ENCODE measurements around the gene AGPAT2. TPM values are rescaled to one million over a fixed set of nuclear protein-coding genes. Genes with fewer than 3 reads are reported as not detected.
A peak's percentile ranks its signal among the peaks of the same experiment; 100 is the strongest.

Gene AGPAT2
- total RNA-seq, 2 donors from 2014 or later: 7.7 to 8.5 TPM

DNA sequence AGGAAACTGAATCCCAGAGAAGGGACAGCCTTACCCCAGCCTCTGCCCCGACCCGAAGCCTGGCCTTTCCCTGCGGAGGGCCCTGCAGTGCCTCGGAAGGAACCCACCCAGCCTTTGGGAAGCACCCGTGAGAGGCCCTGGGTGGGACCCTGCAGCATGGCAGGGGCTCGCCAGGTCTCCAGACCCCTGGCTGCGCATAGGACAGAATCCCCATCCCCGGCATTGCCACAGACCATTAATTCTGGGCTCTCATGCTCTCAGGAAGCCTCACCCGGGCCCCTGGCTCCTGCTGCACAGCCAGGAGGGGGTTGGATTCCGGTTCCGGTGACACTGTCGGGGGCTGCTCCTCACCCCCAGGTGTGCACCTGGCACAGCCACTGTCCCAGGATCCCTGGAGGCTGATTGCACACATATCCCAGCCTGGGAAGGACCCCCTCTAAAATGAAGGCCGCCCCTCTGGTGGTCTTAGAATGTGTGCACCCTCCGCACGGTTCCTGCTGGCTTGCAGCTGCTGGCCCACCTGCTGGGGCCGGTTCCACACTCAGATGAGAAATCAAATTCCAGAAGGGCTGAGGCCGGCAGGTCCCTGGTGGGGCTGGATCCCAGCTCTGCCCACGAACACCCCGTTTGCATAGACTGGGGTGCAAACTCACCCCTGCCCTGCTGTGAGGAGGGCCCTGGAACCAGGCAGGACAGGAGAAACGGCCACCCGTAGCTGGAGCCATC is 19.9 kb downstream of the AGPAT2 start:
- Mint-ChIP-seq H3K4me3 (peak overlapping the region; percentile 76), H3K27me3 (peaks cover 19% of the 10 kb centered on the region), H3K4me1 (peaks cover 9% of the 10 kb centered on the region), H3K27ac (no peak overlapping the region), H3K36me3 (ENCODE audit: low read depth) (no peaks in the 10 kb centered on the region)
- no peak for ATAC-seq
- H3K9me3 ChIP-seq (ENCODE audit: control insufficient read depth, low read length, poor library complexity, severe bottlenecking): no peaks in the 10 kb centered on the region
- DNase-seq: no peak

- Mint-ChIP-seq H3K4me1 (peaks cover 9% of the 10 kb centered on the region), H3K4me3 (peak overlapping the region; percentile 76), H3K27me3 (peaks cover 19% of the 10 kb centered on the region), H3K36me3 (ENCODE audit: low read depth) (no peaks in the 10 kb centered on the region), H3K27ac (no peak overlapping the region)
- no peaks in the 10 kb centered on the region for H3K9me3 ChIP-seq (ENCODE audit: control insufficient read depth, low read length, poor library complexity, severe bottlenecking)
- ATAC-seq (no peak), DNase-seq (no peak)
Measured at GRCh38 chr9:136666372-136667213, 20.7 kb downstream of the AGPAT2 start.

- Mint-ChIP-seq H3K27me3 (peaks cover 19% of the 10 kb centered on the region), H3K27ac (no peak overlapping the region), H3K36me3 (ENCODE audit: low read depth) (no peaks in the 10 kb centered on the region), H3K4me3 (no peak overlapping the region), H3K4me1 (peaks cover 7% of the 10 kb centered on the region)
- no peaks in the 10 kb centered on the region for H3K9me3 ChIP-seq (ENCODE audit: control insufficient read depth, low read length, poor library complexity, severe bottlenecking)
- DNase-seq (no peak), ATAC-seq (peak; percentile 59)
Measured at GRCh38 chr9:136665704-136666371, 21.4 kb downstream of the AGPAT2 start.

DNA sequence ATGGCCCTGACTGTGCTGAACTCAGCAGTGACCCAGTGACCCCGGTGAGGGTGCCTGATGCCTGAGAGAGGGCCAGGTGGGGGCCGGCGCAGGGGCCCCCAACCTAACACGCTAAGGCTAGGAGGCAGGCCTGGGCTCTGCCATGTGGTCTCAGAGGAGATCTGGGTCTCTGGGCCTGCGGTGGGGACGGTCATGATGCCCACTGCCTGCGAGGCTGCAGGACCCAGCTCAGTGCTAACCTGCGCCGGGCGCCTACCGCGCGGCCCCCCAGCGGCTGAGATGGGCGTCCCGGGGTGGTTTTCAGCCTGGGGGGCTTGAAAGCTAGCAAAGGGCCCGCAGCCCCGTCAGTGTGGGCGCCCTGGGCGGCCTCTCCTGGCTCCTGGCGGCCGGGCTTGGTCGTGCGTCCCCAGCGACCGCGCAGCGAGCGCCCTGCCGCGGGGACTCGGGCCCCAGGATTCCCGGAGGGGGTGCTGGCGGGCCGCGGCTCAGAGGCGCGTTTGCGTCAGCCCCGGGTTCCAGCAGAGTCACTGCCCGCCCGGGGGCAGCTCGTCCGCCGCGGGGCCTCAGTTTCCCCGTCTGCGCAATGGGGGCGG is 22.1 kb downstream of the AGPAT2 start:
- no peak for DNase-seq
- peaks cover 7% of the 10 kb centered on the region for H3K4me1 Mint-ChIP-seq
- H3K27ac Mint-ChIP-seq: no peak overlapping the region
- H3K27me3 Mint-ChIP-seq: peaks cover 23% of the 10 kb centered on the region
- no peaks in the 10 kb centered on the region for H3K36me3 Mint-ChIP-seq (ENCODE audit: low read depth)
- ATAC-seq: peak; percentile 38
- no peaks in the 10 kb centered on the region for H3K9me3 ChIP-seq (ENCODE audit: control insufficient read depth, low read length, poor library complexity, severe bottlenecking)
- H3K4me3 Mint-ChIP-seq: peak overlapping the region; percentile 80

DNA sequence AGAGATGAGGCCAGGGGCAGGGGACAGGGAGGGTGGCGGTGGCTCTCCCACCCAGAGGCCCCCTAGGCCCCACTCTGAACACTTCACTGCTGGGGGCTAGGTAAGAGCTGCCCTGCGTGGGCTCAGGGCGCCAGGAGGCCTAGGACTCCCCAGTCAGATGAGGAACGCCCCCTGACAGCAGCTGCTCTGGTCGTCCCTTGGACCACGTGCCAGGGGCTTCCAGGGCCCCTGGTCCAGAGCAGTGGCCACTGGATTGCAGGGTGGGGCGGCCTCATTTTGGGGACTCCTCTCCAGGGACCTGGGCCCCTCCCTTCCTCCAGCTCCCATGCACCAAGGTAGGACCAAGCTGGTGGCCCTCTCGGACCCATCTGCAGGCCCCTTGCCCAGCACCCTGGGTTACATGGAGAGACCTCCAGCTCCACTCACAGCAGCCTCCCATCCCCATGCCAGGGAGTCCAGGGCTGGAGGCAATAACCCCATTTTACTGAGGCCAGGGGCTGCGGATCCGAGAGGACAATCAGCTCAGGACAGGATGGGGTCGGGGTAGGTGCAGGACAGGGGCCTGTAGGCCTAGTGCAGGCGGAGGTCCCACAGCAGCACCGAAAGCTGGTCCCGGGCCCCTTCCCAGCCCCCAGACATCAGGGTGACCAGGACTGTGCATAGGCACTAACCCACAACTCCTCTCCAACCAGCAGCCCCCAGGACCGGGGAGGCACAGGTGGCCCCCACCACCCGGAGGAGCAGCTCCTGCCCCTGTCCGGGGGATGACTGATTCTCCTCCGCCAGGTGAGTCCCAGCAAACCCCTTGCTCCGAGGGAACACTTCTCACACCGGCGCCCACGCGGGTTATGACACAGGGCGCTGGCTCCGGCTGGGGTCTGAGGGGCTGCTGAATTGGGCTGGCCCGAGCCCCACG is 23.0 kb downstream of the AGPAT2 start:
- ATAC-seq (no peak), DNase-seq (no peak)
- no peak overlapping the region for H3K27ac Mint-ChIP-seq
- peak overlapping the region; percentile 80 for H3K4me3 Mint-ChIP-seq
- H3K27me3 Mint-ChIP-seq: peaks cover 23% of the 10 kb centered on the region
- H3K36me3 Mint-ChIP-seq (ENCODE audit: low read depth): no peaks in the 10 kb centered on the region
- H3K4me1 Mint-ChIP-seq: peaks cover 7% of the 10 kb centered on the region
- no peaks in the 10 kb centered on the region for H3K9me3 ChIP-seq (ENCODE audit: control insufficient read depth, low read length, poor library complexity, severe bottlenecking)

DNA sequence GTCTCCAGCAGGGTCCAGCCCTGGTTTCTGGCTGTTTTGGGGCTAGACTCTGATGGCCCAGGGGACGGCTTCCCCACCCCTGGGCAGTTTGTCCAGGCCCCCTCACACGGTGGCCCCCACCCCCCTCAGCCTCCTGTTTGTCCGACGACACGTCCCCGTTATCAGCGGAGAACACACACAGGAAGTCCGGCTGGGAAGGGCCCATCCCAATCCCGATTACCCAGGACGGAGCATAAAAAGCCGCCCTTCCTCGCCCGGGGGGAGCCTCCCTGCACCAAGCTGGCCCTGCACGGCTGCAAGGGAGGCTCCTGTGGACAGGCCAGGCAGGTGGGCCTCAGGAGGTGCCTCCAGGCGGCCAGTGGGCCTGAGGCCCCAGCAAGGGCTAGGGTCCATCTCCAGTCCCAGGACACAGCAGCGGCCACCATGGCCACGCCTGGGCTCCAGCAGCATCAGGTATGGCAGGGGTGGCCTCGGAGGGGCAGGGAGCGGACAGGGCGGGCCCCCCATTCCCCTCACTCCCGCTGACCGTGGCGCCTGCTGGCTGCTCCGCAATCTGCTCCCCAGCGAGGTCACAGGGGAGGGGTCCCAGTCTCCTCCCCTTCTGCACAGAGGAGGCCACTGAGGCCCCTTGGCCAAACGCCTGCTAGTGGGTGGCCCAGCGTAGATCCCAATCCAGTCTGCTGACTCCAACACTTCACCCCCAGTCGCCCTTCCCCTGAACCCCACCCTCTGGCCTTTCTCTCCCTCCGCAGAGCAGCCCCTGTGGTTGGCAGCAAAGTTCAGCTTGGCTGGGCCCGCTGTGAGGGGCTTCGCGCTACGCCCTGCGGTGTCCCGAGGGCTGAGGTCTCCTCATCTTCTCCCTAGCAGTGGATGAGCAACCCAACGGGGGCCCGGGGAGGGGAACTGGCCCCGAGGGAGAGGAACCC is 24.3 kb downstream of the AGPAT2 start, which contains the start of gene EGFL7:
Gene EGFL7 (plus strand): TSS at position 261 of the 926 bp plus-strand sequence. CDS start 5,367 bp downstream, outside the sequence.
- no peak for ATAC-seq
- Mint-ChIP-seq H3K27ac (no peak within 1 kb of the TSS), H3K4me3 (no peak within 1 kb of the TSS), H3K27me3 (peaks cover 25% of the 10 kb centered on the region), H3K36me3 (ENCODE audit: low read depth) (no peaks in the 10 kb centered on the region), H3K4me1 (peaks cover 12% of the 10 kb centered on the region)
- DNase-seq: no peak
- no peaks in the 10 kb centered on the region for H3K9me3 ChIP-seq (ENCODE audit: control insufficient read depth, low read length, poor library complexity, severe bottlenecking)

- H3K36me3 Mint-ChIP-seq (ENCODE audit: low read depth): no peaks in the 10 kb centered on the region
- H3K27ac Mint-ChIP-seq: no peak overlapping the region
- peaks cover 29% of the 10 kb centered on the region for H3K27me3 Mint-ChIP-seq
- DNase-seq (no peak), ATAC-seq (no peak)
- H3K9me3 ChIP-seq (ENCODE audit: control insufficient read depth, low read length, poor library complexity, severe bottlenecking): no peaks in the 10 kb centered on the region
- H3K4me1 Mint-ChIP-seq: peaks cover 12% of the 10 kb centered on the region
- H3K4me3 Mint-ChIP-seq: no peak overlapping the region
Measured at GRCh38 chr9:136662326-136662655, 25.0 kb downstream of the AGPAT2 start.

DNA sequence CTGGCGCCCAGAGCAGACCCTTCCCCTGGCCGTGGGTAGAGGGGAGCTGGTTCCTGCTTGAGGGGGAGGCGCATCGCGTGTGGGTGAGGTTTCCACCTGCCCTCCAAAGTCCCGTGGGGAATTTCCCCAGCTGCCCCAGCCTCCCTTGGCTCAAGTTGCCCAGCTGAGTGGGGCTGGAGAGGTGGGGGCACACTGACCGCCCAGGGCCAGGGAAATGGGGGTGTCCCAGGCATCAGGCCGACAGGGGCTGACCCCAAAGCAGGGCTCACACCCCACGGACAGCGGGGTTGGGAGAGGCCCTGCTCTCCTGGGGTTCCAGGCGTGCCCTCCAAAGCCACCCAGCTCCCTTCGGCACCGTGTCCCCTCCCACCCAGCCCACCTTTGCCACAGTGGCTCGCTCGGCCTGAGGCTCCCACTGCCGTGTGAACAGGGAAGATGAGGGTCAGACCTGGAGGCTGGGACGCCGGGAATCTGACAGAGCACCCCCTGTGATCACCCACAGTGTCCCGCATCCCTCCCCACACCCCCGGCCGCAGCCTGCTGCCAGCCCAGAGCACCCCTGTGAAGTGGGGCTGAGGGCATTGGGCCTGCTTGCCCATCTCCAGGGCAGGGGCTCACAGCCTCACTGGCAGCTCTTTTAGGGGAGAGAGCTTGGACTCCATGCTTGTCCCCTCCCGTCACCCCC is 25.5 kb downstream of the AGPAT2 start:
- ATAC-seq (no peak), DNase-seq (no peak)
- Mint-ChIP-seq H3K27me3 (peaks cover 32% of the 10 kb centered on the region), H3K4me3 (no peak overlapping the region), H3K4me1 (peaks cover 12% of the 10 kb centered on the region), H3K27ac (no peak overlapping the region), H3K36me3 (ENCODE audit: low read depth) (no peaks in the 10 kb centered on the region)
- no peaks in the 10 kb centered on the region for H3K9me3 ChIP-seq (ENCODE audit: control insufficient read depth, low read length, poor library complexity, severe bottlenecking)

DNA sequence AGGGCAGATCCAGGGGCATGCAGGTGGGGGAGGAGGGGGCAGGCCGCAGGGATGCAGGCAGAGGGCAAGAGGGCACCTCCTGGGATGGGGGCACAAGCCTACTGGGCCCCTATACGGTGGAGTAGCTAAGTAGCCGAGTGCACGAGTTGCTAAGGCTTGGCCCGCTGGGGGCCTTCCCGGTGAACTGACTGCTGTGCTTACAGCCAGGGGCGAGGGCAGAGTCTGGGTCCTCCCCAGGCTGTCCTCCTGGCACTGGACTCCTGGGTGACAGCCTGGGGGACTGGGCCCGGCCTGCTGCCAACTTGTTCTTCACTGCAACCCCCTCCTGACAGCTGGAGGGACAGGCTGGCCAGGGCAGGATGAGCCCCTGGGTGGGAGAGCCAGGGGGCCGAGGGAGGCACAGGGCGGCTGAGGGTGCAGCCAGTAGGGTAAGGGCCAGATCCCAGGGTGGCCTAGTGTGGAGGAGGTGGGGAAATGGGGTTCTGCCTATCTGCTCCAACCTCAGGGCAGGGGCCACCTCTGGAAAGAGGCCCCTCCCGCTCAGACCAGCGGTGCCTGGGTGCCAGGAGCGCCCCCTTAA is 26.2 kb downstream of the AGPAT2 start:
- H3K4me1 Mint-ChIP-seq: peaks cover 12% of the 10 kb centered on the region
- DNase-seq (no peak), ATAC-seq (no peak)
- peaks cover 38% of the 10 kb centered on the region for H3K27me3 Mint-ChIP-seq
- H3K27ac Mint-ChIP-seq: no peak overlapping the region
- H3K4me3 Mint-ChIP-seq: no peak overlapping the region
- H3K36me3 Mint-ChIP-seq (ENCODE audit: low read depth): no peaks in the 10 kb centered on the region
- H3K9me3 ChIP-seq (ENCODE audit: control insufficient read depth, low read length, poor library complexity, severe bottlenecking): no peaks in the 10 kb centered on the region

- no peak for ATAC-seq
Measured at GRCh38 chr9:136659861-136660784, 27.1 kb downstream of the AGPAT2 start.

More at GRCh38 chr9:136659861-136660784, 27.1 kb downstream of the AGPAT2 start:
- H3K4me3 Mint-ChIP-seq: no peak overlapping the region
- H3K36me3 Mint-ChIP-seq (ENCODE audit: low read depth): no peaks in the 10 kb centered on the region
- peaks cover 39% of the 10 kb centered on the region for H3K27me3 Mint-ChIP-seq
- DNase-seq: no peak
- H3K27ac Mint-ChIP-seq: no peak overlapping the region
- peaks cover 11% of the 10 kb centered on the region for H3K4me1 Mint-ChIP-seq
- no peaks in the 10 kb centered on the region for H3K9me3 ChIP-seq (ENCODE audit: control insufficient read depth, low read length, poor library complexity, severe bottlenecking)
